Psoas muscle (tissue), 8 donors: ENCODE measurements around the gene SDF4. TPM values are rescaled to one million over a fixed set of nuclear protein-coding genes. Genes with fewer than 3 reads are reported as not detected.

Experiments
- ATAC-seq, 4 donors: fragments of 200-7000 bp; cut with Tn5 transposase; one replicate each; pipeline ENCODE4 v1.9.1; 2020; ENCODE audit warnings: moderate library complexity in 3 of 4, mild to moderate bottlenecking in 2 of 4
- DNase-seq, 2 donors: peaks; one replicate each; pipeline ENCODE4 v3.0.0-alpha.2; 2020
- H3K27ac ChIP-seq: fragments of 200-600 bp; one replicate; pipeline ENCODE4 v1.8.0; 2022
- H3K27me3 ChIP-seq, 3 donors: fragments of 200-600 bp in 1 of 3; one replicate each; pipeline versions ENCODE4 v1.6.1 to v1.8.0; 2013 to 2022; ENCODE audit warnings: low read length in 2 of 3, mild to moderate bottlenecking in 2 of 3, moderate library complexity in 1 of 3; ENCODE audit not compliant: insufficient read depth in 3 of 3
- H3K36me3 ChIP-seq, 2 donors: fragments of 200-600 bp in 1 of 2; one replicate each; pipeline versions ENCODE4 v1.6.1 to v1.8.0; 2013 to 2022; ENCODE audit warnings: low read depth in 1 of 2, mild to moderate bottlenecking in 1 of 2, moderate library complexity in 1 of 2; ENCODE audit not compliant: insufficient read depth in 1 of 2
- H3K4me1 ChIP-seq: fragments of 200-600 bp; one replicate; pipeline ENCODE4 v1.8.0; 2022
- H3K4me3 ChIP-seq: fragments of 200-600 bp; one replicate; pipeline ENCODE4 v1.8.0; 2022; ENCODE audit warnings: mild to moderate bottlenecking
- H3K9me3 ChIP-seq: fragments of 200-600 bp; one replicate; pipeline ENCODE4 v1.8.0; 2022
- WGBS, 3 donors: extraction: QIAGEN DNeasy Blood & Tissue Kit; methylation state at CpG; one replicate each; pipeline versions ENCODE4 v1.1.6 to v1.1.7; 2013; 5-methylcytosine and 5-hydroxymethylcytosine counted together
- intact Hi-C, 2 donors: fragments of 100-400 bp; cut with DNase I; formaldehyde crosslinking; loops; one replicate each; pipeline versions ENCODE4 v1.11.0 to v1.14.2; 2022
- polyA plus RNA-seq, 3 donors: library from polyadenylated mRNA; stranded (reverse); fragments of 200-250 nt; gene quantifications; one replicate each; pipeline ENCODE4 v1.2.3, GENCODE V29; 2013
- total RNA-seq, 4 donors: library from RNA; stranded (reverse); fragmentation: NEBNext Ultra II Directional in 2 of 4; extraction: Animal tissue kit (Norgen Biotek cat#: 25700) in 2 of 4; gene quantifications; one replicate each; pipeline versions ENCODE4 v1.2.1 to v1.2.4, GENCODE V29; 2021 to 2023
- TF ChIP-seq, protein P1 (sequence below): fragments of 200-600 bp; IDR thresholded peaks from one replicate; pipeline ENCODE4 v1.8.0; 2022; ENCODE audit warnings: antibody characterized with exemption
- donor health status: healthy with polysubstance abuse.
- donor health status: DM: no; HTN: no; CAD: no; lungs with moderate emphysema.
- donor health status: Bipolar disorder and iron deficiency.
- donor health status: healthy.
- donor health status: DM: yes; HTN: yes; CAD: no.
- donor health status: DM: no; HTN: no; CAD: no.
- donor health status: DM: no; HTN: no; CAD: no.
- donor health status: DM: yes; HTN: yes; CAD: no.

Gene SDF4
- total and polyA plus RNA-seq, 7 donors = 67.5 to 129 (median 85.9) TPM

DNA sequence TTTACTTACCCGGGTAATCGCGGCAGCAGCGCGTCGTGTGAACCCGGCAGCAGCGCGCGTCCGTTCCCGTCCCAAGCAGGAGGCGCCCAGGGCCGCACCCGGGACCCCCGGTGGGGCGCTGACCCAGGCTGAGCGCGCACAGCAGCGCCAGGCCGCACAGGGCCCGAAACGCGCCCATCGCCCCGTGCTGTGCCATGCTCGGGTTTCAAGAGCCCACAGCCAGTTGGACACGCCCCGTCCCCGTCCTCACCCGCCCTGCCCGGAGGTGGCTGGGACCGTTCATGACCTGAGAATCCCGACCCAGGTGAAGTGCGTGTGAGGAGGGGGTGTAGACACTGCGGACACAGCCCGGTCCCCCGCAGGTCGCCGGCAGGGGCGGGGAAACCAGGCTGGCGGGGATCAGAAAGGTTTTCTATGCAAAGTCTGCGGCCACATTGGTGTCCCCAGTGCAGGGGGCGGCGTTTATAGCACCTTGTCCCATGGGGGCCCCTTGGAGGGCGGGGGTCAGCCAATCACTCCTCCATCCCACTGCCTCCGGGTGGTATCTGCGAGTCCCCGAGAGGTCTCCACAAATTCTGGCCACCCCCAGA is 25.3 kb downstream of the SDF4 start, which contains the start of gene TNFRSF18:
Gene TNFRSF18 (minus strand): TSS at position 217 of the 590 bp plus-strand sequence. CDS start 21 bp downstream, at position 196.
- peak in 2 of 4 donors; percentile 33 to 35 for ATAC-seq
- Histone ChIP-seq H3K36me3 (no peaks in the 10 kb centered on the region), H3K27ac (no peak within 1 kb of the TSS), H3K27me3 (peaks cover 0 to 39% (median 13%) of the 10 kb centered on the region in 3 donors), H3K9me3 (no peaks in the 10 kb centered on the region), H3K4me3 (peak within 1 kb of the TSS; percentile 52), H3K4me1 (peaks cover 14% of the 10 kb centered on the region)
- DNase-seq = peak; percentile 13 to 52
- WGBS, 3 donors = 7 to 11% (median 7%) methylated on average over 43 to 49 of the region's 49 CpGs
- intact Hi-C loops = no loop called here
- TF ChIP-seq, protein P1, sequence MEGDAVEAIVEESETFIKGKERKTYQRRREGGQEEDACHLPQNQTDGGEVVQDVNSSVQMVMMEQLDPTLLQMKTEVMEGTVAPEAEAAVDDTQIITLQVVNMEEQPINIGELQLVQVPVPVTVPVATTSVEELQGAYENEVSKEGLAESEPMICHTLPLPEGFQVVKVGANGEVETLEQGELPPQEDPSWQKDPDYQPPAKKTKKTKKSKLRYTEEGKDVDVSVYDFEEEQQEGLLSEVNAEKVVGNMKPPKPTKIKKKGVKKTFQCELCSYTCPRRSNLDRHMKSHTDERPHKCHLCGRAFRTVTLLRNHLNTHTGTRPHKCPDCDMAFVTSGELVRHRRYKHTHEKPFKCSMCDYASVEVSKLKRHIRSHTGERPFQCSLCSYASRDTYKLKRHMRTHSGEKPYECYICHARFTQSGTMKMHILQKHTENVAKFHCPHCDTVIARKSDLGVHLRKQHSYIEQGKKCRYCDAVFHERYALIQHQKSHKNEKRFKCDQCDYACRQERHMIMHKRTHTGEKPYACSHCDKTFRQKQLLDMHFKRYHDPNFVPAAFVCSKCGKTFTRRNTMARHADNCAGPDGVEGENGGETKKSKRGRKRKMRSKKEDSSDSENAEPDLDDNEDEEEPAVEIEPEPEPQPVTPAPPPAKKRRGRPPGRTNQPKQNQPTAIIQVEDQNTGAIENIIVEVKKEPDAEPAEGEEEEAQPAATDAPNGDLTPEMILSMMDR = no peak

DNA sequence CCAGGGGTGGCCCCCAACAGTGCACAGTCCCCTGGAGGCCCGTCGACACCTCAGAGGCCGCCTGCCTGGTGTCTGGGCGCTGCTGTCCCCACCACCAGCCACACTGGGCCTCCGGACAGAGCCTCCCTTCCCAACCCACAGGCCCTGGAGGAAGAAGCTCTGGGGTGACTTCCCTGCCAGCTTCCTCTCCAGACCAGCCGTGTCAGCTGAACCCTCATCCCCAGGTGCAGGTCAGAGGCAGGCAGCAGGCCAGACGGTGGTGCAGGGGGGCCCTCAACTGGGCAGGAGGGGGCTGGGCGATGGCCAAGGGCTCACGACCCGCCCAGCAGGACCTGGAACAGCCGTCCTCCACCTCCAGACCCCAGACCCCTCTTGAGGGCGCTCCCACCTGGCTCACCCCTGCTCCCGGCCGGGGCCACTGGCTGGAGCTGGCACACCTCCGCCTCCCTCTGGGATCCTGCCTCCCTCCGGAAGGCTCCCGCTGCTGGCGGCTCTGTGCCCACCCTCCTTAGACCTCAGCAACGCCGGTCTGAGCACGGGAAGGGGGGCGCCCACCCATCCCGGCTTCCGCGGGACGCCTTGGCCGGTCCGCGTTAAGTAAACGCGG is 25.9 kb downstream of the SDF4 start:
- intact Hi-C loops = no loop called here
- TF ChIP-seq, protein P1 = no peak
- Histone ChIP-seq H3K9me3 (no peaks in the 10 kb centered on the region), H3K27ac (no peak overlapping the region), H3K36me3 (no peaks in the 10 kb centered on the region), H3K27me3 (peaks cover 0 to 45% (median 13%) of the 10 kb centered on the region in 3 donors), H3K4me3 (peak overlapping the region; percentile 52), H3K4me1 (peaks cover 14% of the 10 kb centered on the region)
- peak; percentile 13 to 45 for DNase-seq
- ATAC-seq = no peak
- WGBS, 3 donors = 24 to 29% (median 26%) methylated on average over 23 to 31 of the region's 31 CpGs

DNA sequence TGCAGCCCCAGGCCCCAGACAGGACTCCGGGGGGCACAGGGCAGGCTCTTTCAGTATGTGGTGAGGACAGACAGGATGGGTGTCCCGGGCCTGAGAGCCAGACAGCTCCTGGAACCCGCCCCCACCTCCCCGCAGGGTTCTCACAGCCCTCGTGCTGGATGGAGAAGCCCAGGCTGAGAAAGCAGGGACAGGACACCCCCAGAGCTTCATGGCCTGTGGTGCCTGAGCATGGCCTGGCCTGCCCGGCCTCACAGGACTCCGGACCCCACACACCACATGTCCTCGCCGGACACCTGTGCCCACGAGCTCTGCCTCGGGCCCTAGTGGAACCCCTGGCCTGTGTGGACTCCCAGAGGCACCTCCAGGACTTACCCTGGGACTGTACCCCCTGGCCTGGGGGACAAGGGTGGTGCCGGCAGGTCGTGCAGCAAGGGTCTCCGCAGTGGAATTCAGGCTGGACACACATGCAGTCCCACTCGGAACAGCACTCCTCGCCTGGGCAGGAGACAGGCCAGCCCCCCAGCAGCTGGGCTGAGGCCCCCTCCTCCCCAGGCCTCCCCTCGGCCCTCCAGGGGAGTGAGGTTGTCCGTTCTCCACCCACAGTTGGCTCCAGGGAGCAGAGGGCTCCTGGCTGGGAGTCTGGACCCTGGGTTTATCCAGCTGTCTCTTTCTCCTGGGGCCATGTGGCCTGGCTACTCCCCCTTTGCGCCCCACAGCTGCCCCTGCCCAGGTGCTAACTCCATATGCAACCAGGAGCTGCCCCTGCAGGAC is 26.6 kb downstream of the SDF4 start:
- no peak for ATAC-seq
- DNase-seq = peak; percentile 10 to 38
- TF ChIP-seq, protein P1 = no peak
- no peaks in the 10 kb centered on the region for H3K36me3 ChIP-seq
- WGBS, 3 donors = 86 to 91% (median 88%) methylated on average over 16 to 19 of the region's 19 CpGs
- H3K9me3 ChIP-seq = no peaks in the 10 kb centered on the region
- intact Hi-C loops = no loop called here
- no peak overlapping the region for H3K4me3 ChIP-seq
- H3K4me1 ChIP-seq = peaks cover 14% of the 10 kb centered on the region
- H3K27ac ChIP-seq = no peak overlapping the region
- H3K27me3 ChIP-seq = peaks cover 0 to 52% (median 13%) of the 10 kb centered on the region in 3 donors

GRCh38 chr1:1204425-1204920 is 27.3 kb downstream of the SDF4 start:
- H3K36me3 ChIP-seq = no peaks in the 10 kb centered on the region
- DNase-seq (peak in 1 of 2 donors; percentile 41), ATAC-seq (no peak)
- H3K9me3 ChIP-seq = no peaks in the 10 kb centered on the region
- 81 to 93% (median 88%) methylated on average over 6 to 8 of the region's 8 CpGs for WGBS, 3 donors
- no peak overlapping the region for H3K4me3 ChIP-seq
- intact Hi-C loops = no loop called here
- no peak overlapping the region for H3K27ac ChIP-seq
- TF ChIP-seq, protein P1 = no peak
- H3K27me3 ChIP-seq = peaks cover 0 to 57% (median 13%) of the 10 kb centered on the region in 3 donors
- H3K4me1 ChIP-seq = peaks cover 14% of the 10 kb centered on the region
